Stimulated activated memory B cell treated with anti-CD40 and anti-IgM and Interleukin-4, amounts not matched to agents 10 μg/mL and 1 μg/mL and 100 μg/mL, for 72 hours (primary cell): Measurements from ENCODE around the gene SLC51A.

Experiments
- ATAC-seq: fragments of 150-1000 bp; cut with Tn5 transposase; 2 replicates; pipeline ENCODE4 v1.10.0; 2021
- H3K27ac Mint-ChIP-seq: one replicate; pipeline ENCODE4 v1.8.0; 2022; ENCODE audit warnings: mild to moderate bottlenecking, mixed read lengths
- H3K27me3 Mint-ChIP-seq: one replicate; pipeline ENCODE4 v1.8.0; 2022; ENCODE audit warnings: mixed read lengths
- H3K36me3 Mint-ChIP-seq: one replicate; pipeline ENCODE4 v1.8.0; 2022; ENCODE audit warnings: mixed read lengths
- H3K4me1 Mint-ChIP-seq: one replicate; pipeline ENCODE4 v1.8.0; 2022; ENCODE audit warnings: mixed read lengths
- H3K4me3 Mint-ChIP-seq: one replicate; pipeline ENCODE4 v1.8.0; 2022; ENCODE audit warnings: mild to moderate bottlenecking, moderate library complexity, mixed read lengths
- H3K9me3 Mint-ChIP-seq: one replicate; pipeline ENCODE4 v1.8.0; 2022; ENCODE audit warnings: mixed read lengths

Gene SLC51A

GRCh38 chr3:196219194-196219969, 3.0 kb downstream of the SLC51A start:
- peak; percentile 77 for ATAC-seq
- no peaks in the 10 kb centered on the region for H3K36me3 Mint-ChIP-seq
- peaks cover 22% of the 10 kb centered on the region for H3K4me1 Mint-ChIP-seq
- no peaks in the 10 kb centered on the region for H3K27me3 Mint-ChIP-seq
- H3K4me3 Mint-ChIP-seq, result peak overlapping the region; percentile 81
- H3K27ac Mint-ChIP-seq, result peak overlapping the region; percentile 74
- H3K9me3 Mint-ChIP-seq, result no peaks in the 10 kb centered on the region

- Mint-ChIP-seq H3K27me3 (no peaks in the 10 kb centered on the region), H3K4me1 (peaks cover 22% of the 10 kb centered on the region), H3K9me3 (no peaks in the 10 kb centered on the region), H3K4me3 (peak overlapping the region; percentile 81), H3K27ac (peak overlapping the region; percentile 74), H3K36me3 (no peaks in the 10 kb centered on the region)
- no peak for ATAC-seq
These were observed 3.6 kb downstream of the SLC51A start for GRCh38 chr3:196219970-196220311.

GRCh38 chr3:196220587-196220986, 4.3 kb downstream of the SLC51A start:
- ATAC-seq, result no peak

GRCh38 chr3:196220991-196221390, 4.7 kb downstream of the SLC51A start:
- H3K27ac Mint-ChIP-seq, result no peak overlapping the region
- no peaks in the 10 kb centered on the region for H3K36me3 Mint-ChIP-seq
- no peak overlapping the region for H3K4me3 Mint-ChIP-seq
- peaks cover 22% of the 10 kb centered on the region for H3K4me1 Mint-ChIP-seq
- H3K9me3 Mint-ChIP-seq, result no peaks in the 10 kb centered on the region
- no peaks in the 10 kb centered on the region for H3K27me3 Mint-ChIP-seq
- no peak for ATAC-seq

More at GRCh38 chr3:196220587-196220986, 4.3 kb downstream of the SLC51A start:
- Mint-ChIP-seq H3K4me3 (no peak overlapping the region), H3K4me1 (peaks cover 22% of the 10 kb centered on the region), H3K9me3 (no peaks in the 10 kb centered on the region), H3K27me3 (no peaks in the 10 kb centered on the region), H3K27ac (peak overlapping the region; percentile 74), H3K36me3 (no peaks in the 10 kb centered on the region)

GRCh38 chr3:196222876-196223595, 6.7 kb downstream of the SLC51A start:
- ATAC-seq, result no peak
- Mint-ChIP-seq H3K4me3 (no peak overlapping the region), H3K27me3 (no peaks in the 10 kb centered on the region), H3K4me1 (peaks cover 14% of the 10 kb centered on the region), H3K36me3 (no peaks in the 10 kb centered on the region), H3K9me3 (no peaks in the 10 kb centered on the region), H3K27ac (no peak overlapping the region)

GRCh38 chr3:196225086-196225485, 8.8 kb downstream of the SLC51A start:
- H3K27ac Mint-ChIP-seq, result no peak overlapping the region
- H3K9me3 Mint-ChIP-seq, result no peaks in the 10 kb centered on the region
- H3K4me3 Mint-ChIP-seq, result no peak overlapping the region
- ATAC-seq, result no peak
- no peaks in the 10 kb centered on the region for H3K36me3 Mint-ChIP-seq
- no peaks in the 10 kb centered on the region for H3K4me1 Mint-ChIP-seq
- H3K27me3 Mint-ChIP-seq, result no peaks in the 10 kb centered on the region

- Mint-ChIP-seq H3K9me3 (no peaks in the 10 kb centered on the region), H3K4me1 (no peaks in the 10 kb centered on the region), H3K4me3 (no peak overlapping the region), H3K27ac (no peak overlapping the region), H3K27me3 (no peaks in the 10 kb centered on the region), H3K36me3 (no peaks in the 10 kb centered on the region)
- ATAC-seq, result no peak
These were observed 9.5 kb downstream of the SLC51A start for GRCh38 chr3:196225763-196226364.

GRCh38 chr3:196227121-196227561, 10.8 kb downstream of the SLC51A start:
- H3K4me1 Mint-ChIP-seq, result peaks cover 5% of the 10 kb centered on the region
- H3K36me3 Mint-ChIP-seq, result no peaks in the 10 kb centered on the region
- no peak overlapping the region for H3K4me3 Mint-ChIP-seq
- H3K9me3 Mint-ChIP-seq, result no peaks in the 10 kb centered on the region
- H3K27me3 Mint-ChIP-seq, result no peaks in the 10 kb centered on the region
- no peak overlapping the region for H3K27ac Mint-ChIP-seq
- no peak for ATAC-seq

- no peak for ATAC-seq
- H3K36me3 Mint-ChIP-seq, result no peaks in the 10 kb centered on the region
- no peaks in the 10 kb centered on the region for H3K27me3 Mint-ChIP-seq
- no peaks in the 10 kb centered on the region for H3K9me3 Mint-ChIP-seq
- no peak overlapping the region for H3K27ac Mint-ChIP-seq
- H3K4me1 Mint-ChIP-seq, result peaks cover 12% of the 10 kb centered on the region
- no peak overlapping the region for H3K4me3 Mint-ChIP-seq
These were observed 11.5 kb downstream of the SLC51A start for GRCh38 chr3:196227629-196228493.

- Mint-ChIP-seq H3K4me1 (peaks cover 28% of the 10 kb centered on the region), H3K27me3 (no peaks in the 10 kb centered on the region), H3K27ac (peak overlapping the region; percentile 68), H3K9me3 (no peaks in the 10 kb centered on the region), H3K4me3 (peak overlapping the region; percentile 24), H3K36me3 (peaks cover 25% of the 10 kb centered on the region)
- ATAC-seq, result peak; percentile 88
These were observed 16.0 kb downstream of the SLC51A start for GRCh38 chr3:196232154-196232881.

- Mint-ChIP-seq H3K36me3 (peaks cover 27% of the 10 kb centered on the region), H3K4me3 (no peak overlapping the region), H3K27ac (peak overlapping the region; percentile 68), H3K27me3 (no peaks in the 10 kb centered on the region), H3K9me3 (no peaks in the 10 kb centered on the region), H3K4me1 (peaks cover 31% of the 10 kb centered on the region)
- peak; percentile 62 for ATAC-seq
These were observed 16.5 kb downstream of the SLC51A start for GRCh38 chr3:196232882-196233251.

GRCh38 chr3:196235452-196236122, 19.3 kb downstream of the SLC51A start:
- ATAC-seq, result no peak

GRCh38 chr3:196236223-196236622, 19.9 kb downstream of the SLC51A start:
- Mint-ChIP-seq H3K4me1 (peaks cover 31% of the 10 kb centered on the region), H3K36me3 (peaks cover 45% of the 10 kb centered on the region), H3K27ac (peak overlapping the region; percentile 9), H3K4me3 (no peak overlapping the region), H3K27me3 (no peaks in the 10 kb centered on the region), H3K9me3 (no peaks in the 10 kb centered on the region)
- ATAC-seq, result no peak

More at GRCh38 chr3:196235452-196236122, 19.3 kb downstream of the SLC51A start:
- H3K9me3 Mint-ChIP-seq, result no peaks in the 10 kb centered on the region
- H3K4me3 Mint-ChIP-seq, result no peak overlapping the region
- peaks cover 31% of the 10 kb centered on the region for H3K4me1 Mint-ChIP-seq
- H3K36me3 Mint-ChIP-seq, result peaks cover 43% of the 10 kb centered on the region
- peak overlapping the region; percentile 9 for H3K27ac Mint-ChIP-seq
- H3K27me3 Mint-ChIP-seq, result no peaks in the 10 kb centered on the region

- Mint-ChIP-seq H3K27me3 (no peaks in the 10 kb centered on the region), H3K27ac (peak overlapping the region; percentile 9)
These were observed 20.9 kb downstream of the SLC51A start for GRCh38 chr3:196237203-196237602.

More at GRCh38 chr3:196237203-196237602, 20.9 kb downstream of the SLC51A start:
- Mint-ChIP-seq H3K36me3 (peaks cover 54% of the 10 kb centered on the region), H3K9me3 (no peaks in the 10 kb centered on the region), H3K4me3 (no peak overlapping the region), H3K4me1 (peaks cover 25% of the 10 kb centered on the region)
- ATAC-seq, result peak; percentile 56
